Left ventricle myocardium superior (tissue), 1 donor: Measurements from ENCODE around the gene USH2A. TPM values are rescaled to one million over a fixed set of nuclear protein-coding genes. Genes with fewer than 3 reads are reported as not detected.

Source experiments
- ATAC-seq: fragments of 200-7000 bp; cut with Tn5 transposase; one replicate; pipeline ENCODE4 v1.9.1; 2020; ENCODE audit warnings: mild to moderate bottlenecking, moderate library complexity
- DNase-seq: peaks from one replicate; pipeline ENCODE4 v3.0.0-alpha.2; 2020
- intact Hi-C: fragments of 100-400 bp; cut with micrococcal nuclease; formaldehyde crosslinking; loops from one replicate; pipeline ENCODE4 v1.11.0; 2022
- total RNA-seq: library from RNA; stranded (reverse); fragmentation: NEBNext Ultra II Directional; extraction: Animal tissue kit (Norgen Biotek cat#: 25700); gene quantifications from one replicate; pipeline ENCODE4 v1.2.1, GENCODE V29; 2021
- donor health status: DM: no; HTN: yes; CAD: no; lungs with severe emphysema.

Gene USH2A
- total RNA-seq, 1 donor from 2014 or later: 2.3 TPM

DNA sequence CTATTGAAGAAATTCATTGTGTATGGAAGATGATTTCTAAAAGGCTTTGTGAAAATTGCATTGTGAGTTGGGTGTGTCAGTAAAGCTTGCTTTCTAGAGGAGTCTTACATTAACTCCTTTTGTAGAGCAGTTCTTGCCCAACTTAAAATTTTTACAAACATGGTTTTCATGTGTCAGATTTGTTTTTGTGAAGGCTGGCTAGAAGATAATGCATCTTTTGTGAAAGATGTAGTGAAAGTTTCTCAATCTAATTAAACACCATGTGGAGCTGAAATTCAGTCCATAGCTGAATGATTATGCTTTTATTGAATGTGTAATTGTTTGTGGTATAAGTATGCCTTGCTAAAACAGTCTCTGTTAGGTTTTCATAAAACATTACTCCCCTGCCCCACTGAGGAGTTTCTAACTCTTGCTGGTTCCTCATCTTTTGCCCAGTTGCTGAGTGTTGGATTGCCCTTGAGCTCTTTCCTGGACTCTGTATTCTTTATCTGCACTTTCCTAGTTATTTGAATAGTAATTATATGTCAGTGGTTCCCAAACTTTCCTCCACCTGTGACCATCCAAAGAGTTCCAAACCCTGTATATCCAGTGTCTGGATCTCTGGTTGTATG lies 818.1 kb downstream of the USH2A start:
- no peak for ATAC-seq
- intact Hi-C loops: no loop called here
- DNase-seq: no peak

DNA sequence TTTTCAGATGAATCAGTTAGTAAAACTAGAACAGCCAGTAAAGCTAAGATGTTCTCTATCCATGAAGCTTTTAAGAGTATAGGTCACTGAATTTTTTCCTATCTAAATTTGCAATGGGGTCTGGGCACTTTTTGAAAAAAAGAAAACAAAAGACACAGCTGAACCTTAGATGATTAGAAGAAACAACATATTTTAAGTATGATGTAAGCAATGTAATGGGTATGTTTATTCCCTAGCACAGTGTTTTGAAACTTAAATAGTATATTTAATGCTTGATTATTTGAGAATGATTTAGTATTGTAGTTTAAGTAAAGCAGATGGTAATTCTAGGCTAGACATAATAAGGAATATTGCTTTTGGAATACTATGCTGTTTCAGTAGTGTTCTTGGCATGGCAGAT lies 819.9 kb downstream of the USH2A start:
- no peak for DNase-seq
- no peak for ATAC-seq
- intact Hi-C loops: no loop called here

DNA sequence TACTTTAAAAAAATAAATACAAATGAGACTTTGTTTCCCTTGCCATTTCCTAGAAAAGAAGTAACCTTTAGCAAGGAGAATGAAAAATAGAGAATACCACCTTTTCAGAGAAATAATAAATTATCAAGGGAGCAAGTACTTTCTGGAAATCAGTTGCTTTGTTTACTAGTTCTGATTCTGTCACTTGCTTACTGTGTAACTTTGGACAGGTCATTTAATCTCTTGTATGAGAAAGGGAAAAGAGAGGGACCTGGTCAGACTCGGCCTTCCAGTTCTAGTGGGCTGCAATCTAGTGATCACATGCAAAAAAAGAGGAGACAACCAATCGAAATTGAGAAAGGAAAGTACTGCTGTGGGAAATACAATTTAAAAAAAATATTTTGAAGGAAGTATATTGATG lies 822.0 kb downstream of the USH2A start:
- ATAC-seq (no peak), DNase-seq (no peak)
- intact Hi-C loops: no loop called here

DNA sequence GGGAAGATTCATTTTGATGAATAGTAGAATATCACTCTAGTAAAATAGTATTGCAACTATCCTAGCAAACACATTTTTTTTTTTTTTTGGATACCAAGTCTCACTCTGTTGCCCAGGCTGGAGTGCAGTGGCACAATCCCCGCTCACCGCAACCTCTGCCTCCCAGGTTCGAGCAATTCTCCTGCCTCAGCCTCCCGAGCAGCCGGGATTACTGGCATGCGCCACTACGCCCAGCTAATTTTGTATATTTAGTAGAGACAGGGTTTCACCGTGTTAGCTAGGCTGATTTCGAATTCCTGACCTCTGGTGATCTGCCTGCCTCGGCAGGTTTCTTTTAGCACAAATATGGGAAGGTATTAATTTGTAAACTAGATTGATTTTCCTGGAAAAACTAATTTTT lies 822.4 kb downstream of the USH2A start:
- ATAC-seq (no peak), DNase-seq (no peak)
- intact Hi-C loops: no loop called here

DNA sequence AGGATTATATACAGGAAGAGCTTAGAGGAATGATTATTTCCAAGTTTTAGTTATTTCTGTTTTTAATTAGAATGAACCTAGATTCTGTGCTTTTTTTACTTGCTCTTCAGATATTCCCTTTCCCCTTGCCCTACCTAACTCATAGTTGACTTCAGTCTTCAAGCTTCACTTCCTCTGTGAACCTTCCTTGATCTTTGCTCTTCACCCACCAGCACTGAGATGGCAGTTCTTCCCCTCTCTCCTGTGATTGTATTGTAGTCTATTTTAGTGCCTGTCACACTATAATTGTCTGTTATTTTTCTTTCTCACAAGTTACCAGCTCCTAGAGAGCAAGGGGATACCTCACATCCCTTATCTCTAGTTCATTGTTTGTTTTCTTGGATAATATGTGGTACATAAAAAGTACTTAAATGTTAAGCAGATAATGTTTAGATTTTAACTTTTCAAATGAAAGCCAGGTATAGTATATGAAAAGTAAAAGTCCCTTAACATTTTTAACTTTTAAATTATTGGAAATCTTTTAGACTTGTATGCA lies 822.9 kb downstream of the USH2A start:
- intact Hi-C loops: no loop called here

DNA sequence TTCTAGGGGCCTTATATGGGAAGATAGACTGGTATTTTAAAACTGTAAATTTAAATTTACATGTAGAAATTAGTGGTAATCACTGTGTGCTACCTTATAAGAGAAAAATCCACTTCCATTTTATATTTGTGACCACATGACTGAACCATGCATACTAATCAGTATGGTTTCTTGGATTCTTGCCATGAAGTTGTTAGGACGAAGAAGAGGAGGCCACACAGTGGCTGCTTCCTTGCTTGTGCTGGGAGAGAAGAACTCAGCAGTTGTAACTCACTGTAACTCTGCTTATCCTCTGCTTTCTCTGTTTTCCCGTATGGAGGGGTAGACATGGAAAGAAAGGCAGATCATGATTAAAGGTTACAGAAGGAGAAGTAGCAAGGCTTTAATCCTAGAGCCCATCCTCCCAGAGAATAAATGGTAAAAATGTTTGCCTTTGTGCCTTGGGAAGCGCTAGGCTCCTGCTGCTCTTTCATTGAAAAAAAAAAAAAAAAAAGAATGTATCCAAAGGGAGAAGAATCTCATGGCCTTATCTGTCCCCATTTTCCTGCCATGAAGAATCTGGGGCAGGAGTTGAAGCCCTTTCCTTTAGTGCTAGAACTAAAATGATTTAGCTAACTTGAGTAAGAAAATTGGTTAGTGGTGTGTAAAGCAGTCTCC lies 823.7 kb downstream of the USH2A start:
- intact Hi-C loops: no loop called here
- DNase-seq (no peak), ATAC-seq (peak; percentile 65)

More for the DNA sequence above, 822.9 kb downstream of the USH2A start:
- ATAC-seq: no peak
- DNase-seq: no peak

DNA sequence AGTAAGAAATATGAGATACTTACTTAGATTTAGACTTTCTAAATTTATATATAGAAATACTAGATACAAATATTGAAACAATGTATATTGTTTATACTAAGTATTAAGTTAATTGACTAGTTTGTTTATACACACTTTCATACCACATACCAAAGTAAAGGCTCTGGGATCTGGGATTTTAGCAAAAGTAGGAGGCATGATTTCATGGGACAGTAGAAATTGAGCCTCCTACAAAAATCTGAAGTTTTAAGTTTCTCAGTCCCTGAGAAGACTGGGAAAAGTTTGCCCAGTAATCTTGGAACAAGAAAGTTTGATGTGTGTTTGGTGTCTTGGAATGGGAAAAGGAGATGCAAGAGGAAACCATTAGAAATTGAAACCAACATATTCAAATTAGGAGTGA lies 825.3 kb downstream of the USH2A start:
- ATAC-seq (no peak), DNase-seq (no peak)
- intact Hi-C loops: no loop called here

DNA sequence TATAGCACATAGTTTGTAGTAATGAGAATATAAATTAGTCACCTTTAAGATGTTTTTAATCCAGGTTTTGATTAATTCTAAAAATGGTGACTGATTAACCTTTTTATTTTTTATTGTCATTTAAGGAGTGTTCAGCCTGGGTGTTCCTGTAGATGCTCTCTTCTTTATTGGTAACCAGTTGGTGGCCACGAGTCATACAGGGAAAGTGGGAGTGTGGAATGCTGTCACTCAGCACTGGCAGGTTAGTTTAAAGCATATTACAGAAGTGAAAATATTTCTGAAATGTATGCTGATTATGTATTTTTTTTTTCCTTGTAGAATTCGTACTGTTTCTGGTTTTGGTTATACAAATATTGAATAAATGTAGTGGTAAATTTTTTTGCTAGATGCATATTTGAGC lies 828.0 kb downstream of the USH2A start:
- DNase-seq: no peak
- no peak for ATAC-seq
- intact Hi-C loops: no loop called here

DNA sequence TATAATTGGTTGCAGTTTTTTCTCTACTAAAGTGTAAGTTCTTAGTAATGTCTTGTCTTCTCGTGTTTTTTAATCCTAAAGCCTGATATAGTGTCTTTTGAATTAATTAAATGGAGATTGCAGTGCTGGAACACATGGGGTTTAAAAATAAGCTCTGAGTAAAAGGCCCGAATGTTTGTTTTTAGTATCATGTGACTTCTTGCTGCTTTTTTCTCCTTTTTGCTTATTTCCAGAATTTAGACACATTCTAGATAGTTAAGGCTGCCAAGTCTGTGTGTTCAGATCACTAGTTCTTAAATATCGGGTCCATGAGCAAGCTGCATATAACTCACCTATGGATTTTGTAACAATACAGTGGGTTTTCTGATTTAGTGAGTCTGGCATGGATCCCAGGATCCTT lies 828.6 kb downstream of the USH2A start:
- intact Hi-C loops: no loop called here
- no peak for DNase-seq
- ATAC-seq: no peak

DNA sequence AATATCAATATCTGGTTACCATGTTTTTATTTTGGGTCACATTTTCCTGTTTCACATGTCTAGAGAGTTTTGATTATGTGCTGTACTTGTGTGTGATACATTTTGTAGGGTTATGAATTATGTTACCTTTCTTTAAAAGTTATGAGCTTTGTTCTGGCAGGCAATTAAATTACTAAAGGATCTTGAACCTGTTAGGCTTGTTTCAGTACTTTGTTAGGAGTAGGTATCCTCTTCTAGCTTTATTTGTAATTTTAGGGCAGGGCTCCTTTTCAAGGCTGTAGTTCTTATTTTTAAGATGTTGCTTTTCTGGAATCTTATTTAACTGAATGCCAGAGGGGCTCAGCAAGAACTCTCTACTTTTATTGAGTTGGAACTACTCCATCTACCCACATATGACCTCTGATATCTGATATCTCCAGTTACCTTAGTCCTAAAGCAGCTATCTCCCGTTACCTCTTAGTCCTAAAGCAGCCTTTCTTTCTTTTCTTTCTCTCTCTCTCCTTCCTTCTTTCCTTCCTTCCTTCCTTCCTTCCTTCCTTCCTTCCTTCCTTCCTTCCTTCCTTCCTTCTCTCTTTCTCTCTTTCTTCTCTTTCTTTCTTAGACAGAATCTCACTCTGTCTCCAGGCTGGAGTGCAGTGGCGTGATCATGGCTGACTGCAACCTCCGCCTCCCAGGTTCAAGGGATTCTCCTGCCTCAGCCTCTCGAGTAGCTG lies 832.3 kb downstream of the USH2A start:
- no peak for ATAC-seq
- no peak for DNase-seq
- intact Hi-C loops: no loop called here

DNA sequence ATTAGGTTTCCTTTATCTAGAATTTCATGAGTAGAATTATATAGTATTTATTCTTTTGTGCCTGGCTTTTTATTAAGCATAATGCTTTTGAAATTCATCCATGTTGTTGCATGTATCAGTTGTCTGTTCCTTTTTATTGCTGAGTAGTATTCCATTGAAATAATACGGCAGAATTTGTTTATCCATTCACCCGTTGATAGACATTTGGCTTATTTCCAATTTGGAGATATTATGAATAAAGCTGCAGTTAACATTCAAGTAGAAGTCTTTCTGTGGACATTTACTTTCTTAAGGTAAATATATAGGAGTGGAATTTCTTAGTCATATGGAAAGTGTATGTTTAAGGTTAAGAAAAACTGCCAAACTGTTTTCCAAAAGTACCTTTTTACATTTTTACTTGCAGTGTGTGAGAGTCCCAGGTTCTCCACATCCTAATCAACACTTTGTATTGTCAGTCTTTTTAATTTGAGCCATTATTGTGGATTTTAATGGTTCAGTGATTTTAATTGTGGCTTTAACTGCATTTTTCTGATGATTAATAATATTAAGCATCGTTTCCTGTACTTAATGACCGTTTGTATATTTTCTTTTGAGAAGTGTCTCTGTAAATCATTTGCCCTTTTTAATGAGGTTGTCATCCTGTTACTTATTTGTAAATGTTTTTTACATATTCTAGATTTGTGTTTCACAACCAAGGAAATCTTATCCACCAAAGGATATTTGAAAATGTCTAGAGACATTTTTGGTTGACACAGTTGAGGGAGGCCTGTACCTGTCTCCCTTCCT lies 833.4 kb downstream of the USH2A start:
- DNase-seq (no peak), ATAC-seq (no peak)
- intact Hi-C loops: no loop called here

DNA sequence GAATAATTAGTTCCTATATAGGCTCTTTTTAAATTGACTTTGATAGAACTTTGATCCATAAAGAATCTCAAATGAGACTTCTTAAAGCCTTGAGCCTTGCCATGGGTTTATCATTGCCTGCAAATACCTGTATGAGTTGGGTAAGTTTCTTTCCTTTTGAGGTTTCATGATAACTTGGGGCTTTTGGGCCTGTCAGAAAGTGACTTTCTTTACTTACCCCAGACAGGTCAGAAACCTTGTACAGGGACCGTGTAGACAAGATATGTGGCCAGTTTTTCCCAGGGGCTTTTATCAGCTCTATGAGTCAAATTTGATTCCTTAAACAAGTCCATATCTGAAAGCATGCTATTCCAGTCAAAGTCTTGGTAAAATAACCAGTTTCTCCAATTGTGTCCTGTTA lies 838.9 kb downstream of the USH2A start:
- intact Hi-C loops: no loop called here
- DNase-seq (no peak), ATAC-seq (no peak)

DNA sequence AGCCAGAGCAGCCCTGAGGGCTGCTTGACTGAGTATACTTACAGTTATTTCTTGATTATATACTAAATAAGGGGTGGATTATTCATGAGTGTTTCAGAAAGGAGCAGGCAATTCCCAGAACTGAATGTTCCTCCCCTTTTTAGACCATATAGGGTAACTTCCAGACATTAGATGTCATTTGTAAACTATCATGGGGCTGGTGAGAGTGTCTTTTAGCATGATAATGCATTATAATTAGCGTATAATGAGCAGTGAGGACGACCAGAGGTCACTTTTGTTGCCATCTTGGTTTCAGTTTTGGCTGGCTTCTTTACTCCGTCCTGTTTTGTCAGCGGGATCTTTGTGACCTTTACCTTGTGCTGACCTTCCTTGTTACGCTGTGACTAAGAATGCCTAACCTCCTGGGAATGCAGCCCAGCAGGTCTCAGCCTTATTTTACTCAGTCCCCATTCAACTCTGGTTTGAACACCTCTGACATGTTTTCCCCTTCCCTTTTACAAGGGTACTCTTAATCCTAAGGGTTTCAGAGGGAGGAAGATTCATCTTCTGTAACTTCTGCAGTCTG lies 840.0 kb downstream of the USH2A start:
- intact Hi-C loops: no loop called here
- ATAC-seq (peak; percentile 84), DNase-seq (no peak)

DNA sequence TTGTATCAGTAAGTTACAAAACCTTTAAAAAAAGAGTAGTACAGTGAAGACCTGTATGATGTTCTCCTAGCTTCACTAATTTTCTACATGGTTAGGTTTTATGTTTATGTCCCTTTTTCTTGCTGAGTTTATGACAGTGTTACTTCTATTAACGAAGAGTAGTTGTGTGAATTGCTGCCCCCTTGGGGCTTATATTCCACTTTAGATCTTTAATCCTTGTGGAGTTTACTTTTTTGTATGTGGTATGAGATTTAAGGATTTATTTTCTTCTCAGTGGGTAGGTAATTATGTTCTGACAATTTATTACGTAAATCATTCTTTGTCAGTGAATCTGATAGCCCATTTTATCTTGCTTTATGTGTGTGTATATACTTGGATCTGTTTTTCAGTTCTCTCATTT lies 841.4 kb downstream of the USH2A start:
- intact Hi-C loops: no loop called here
- no peak for ATAC-seq

More for the DNA sequence above, 841.4 kb downstream of the USH2A start:
- DNase-seq: no peak
